T-helper 1 cell treated with Interleukin-12 subunit alpha and Interleukin-12 subunit beta and Interleukin-4 antibody, amounts not matched to agents 30 ng/mL and 1 ng/mL, for 36 hours (primary cell): Measurements from ENCODE around the gene CHKA. TPM values are rescaled to one million over a fixed set of nuclear protein-coding genes. Genes with fewer than 3 reads are reported as not detected.

Experiments used
- intact Hi-C: fragments of 100-400 bp; cut with micrococcal nuclease; formaldehyde crosslinking; loops from one replicate; pipeline ENCODE4 v1.15.1; 2024
- total RNA-seq: library from RNA; stranded (reverse); gene quantifications from 2 replicates; pipeline ENCODE4 v1.2.3, GENCODE V29; 2022

Gene CHKA
- total RNA-seq, 1 donor from 2014 or later = 7.2 TPM

DNA sequence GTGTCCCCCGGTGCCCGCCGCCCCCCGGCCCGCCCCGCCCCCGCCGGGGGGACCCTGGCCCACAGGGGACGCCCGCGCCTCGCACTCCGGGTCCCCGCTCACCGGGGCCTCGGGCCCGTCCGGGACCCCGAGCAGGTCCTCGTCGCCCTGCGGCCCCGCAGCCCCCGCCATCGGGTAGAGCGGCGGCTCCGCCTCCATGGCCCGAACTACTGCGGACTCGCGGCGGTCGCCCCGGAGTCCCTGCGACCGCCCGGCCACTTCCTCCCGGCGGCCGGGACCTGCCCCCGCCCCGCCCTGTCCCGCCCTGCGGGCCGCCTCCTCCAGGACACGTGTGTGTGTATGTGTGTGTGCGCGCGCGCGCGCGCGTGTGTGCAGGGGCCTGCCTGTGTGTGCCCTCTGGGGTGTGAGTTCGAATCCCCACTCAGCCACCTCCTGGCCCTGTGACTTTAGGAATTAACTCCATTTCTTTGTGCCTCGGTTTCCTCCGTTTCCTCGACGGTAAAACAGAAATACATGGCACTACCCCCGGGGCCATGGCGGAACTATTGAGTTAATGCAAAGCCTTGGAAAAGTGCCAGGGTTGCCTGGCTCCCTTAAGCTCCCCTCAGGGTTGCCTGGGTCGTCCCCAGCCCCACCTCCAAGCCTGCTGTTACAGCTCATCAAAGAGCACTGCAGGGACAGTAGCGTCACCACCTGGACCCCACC is 117.2 kb downstream of the CHKA start, which contains the start of gene UNC93B1:
UNC93B1 (minus strand) TSS at position 252 of the 705 bp plus-strand sequence; CDS start at position 198, 54 bp downstream.
- intact Hi-C loops = loop anchor here (1.0 to 2.0 kb wide), 3 partner anchors 26 to 458 kb away; partner anchors contain the start of gene NDUFS8

GRCh38 chr11:68002938-68003845 is 118.0 kb downstream of the CHKA start:
- intact Hi-C loops = no loop called here

Other genes with a start within 250 kb of the CHKA start
- 26.3 and 28.1 TPM in 2 replicates for gene UNC93B1, start 117.3 kb downstream of the CHKA start, total RNA-seq
- not detected in 2 replicates for gene ALDH3B1, start 111.1 kb downstream of the CHKA start, total RNA-seq
- gene NDUFS8, start 90.7 kb downstream of the CHKA start, total RNA-seq = 126 and 130 TPM in 2 replicates
- 245 and 247 TPM in 2 replicates for gene TCIRG1, start 82.4 kb downstream of the CHKA start, total RNA-seq
- gene KMT5B, start 91.9 kb upstream of the CHKA start, total RNA-seq = 36.7 and 38.0 TPM in 2 replicates
- gene C11orf24, start 150.6 kb upstream of the CHKA start, total RNA-seq = 23.9 and 28.3 TPM in 2 replicates
- gene LRP5, start 191.2 kb upstream of the CHKA start, total RNA-seq = 27.6 and 29.5 TPM in 2 replicates